ENCODE data around the gene SLC35B1. TPM values are rescaled to one million over a fixed set of nuclear protein-coding genes. Genes with fewer than 3 reads are reported as not detected.

SLC35B1 gene
- polyA plus RNA-seq (2013): 94.1 and 98.1 TPM in 2 replicates

- peak within 1 kb of the TSS; percentile 89 for H2AFZ ChIP-seq (ENCODE audit: insufficient read depth, low read length, poor library complexity)
- no peaks in the 10 kb centered on the region for H3K27me3 ChIP-seq (ENCODE audit: insufficient read depth, low read length)
- no CpG with 5 or more reads among the region's 53 CpGs for WGBS (ENCODE audit: extremely low coverage, insufficient coverage, insufficient read length)
- peak within 1 kb of the TSS; percentile 92 for H4K12ac ChIP-seq (ENCODE audit: low read depth, low read length)
- H3K79me1 ChIP-seq (ENCODE audit: low read length): peaks cover 8% of the 10 kb centered on the region
- H3K14ac ChIP-seq (ENCODE audit: low read length): peak within 1 kb of the TSS; percentile 60
- no peaks in the 10 kb centered on the region for H3K9me3 ChIP-seq (ENCODE audit: insufficient read depth, low read depth, low read length)
- H3K27ac ChIP-seq (ENCODE audit: low read depth, low read length): peak within 1 kb of the TSS; percentile 62
- H2BK12ac ChIP-seq (ENCODE audit: low read length): no peak within 1 kb of the TSS
- peak within 1 kb of the TSS; percentile 81 for H3K9ac ChIP-seq (ENCODE audit: low read length)
- peak within 1 kb of the TSS; percentile 90 for H3K4ac ChIP-seq (ENCODE audit: low read depth, low read length)
- no peak within 1 kb of the TSS for H3K23ac ChIP-seq (ENCODE audit: low read length)
- peak within 1 kb of the TSS; percentile 82 for H2BK120ac ChIP-seq (ENCODE audit: insufficient read depth, low read length, poor library complexity)
- H3K4me3 ChIP-seq (ENCODE audit: low read depth, low read length): peak within 1 kb of the TSS; percentile 93
- peak within 1 kb of the TSS; percentile 94 for H2BK5ac ChIP-seq (ENCODE audit: low read depth, low read length, poor library complexity)
- DNase-seq: peak; percentile 99 to 100
- peak within 1 kb of the TSS; percentile 24 for H2AK5ac ChIP-seq (ENCODE audit: low read length)
- peaks cover 24 to 31% of the 10 kb centered on the region in 2 experiments for H3K36me3 ChIP-seq (ENCODE audit: control insufficient read depth in 1 of 2, insufficient read depth in 2 of 2, low read length in 2 of 2)
- H4K91ac ChIP-seq (ENCODE audit: low read depth, low read length): peak within 1 kb of the TSS; percentile 84
- H3K4me2 ChIP-seq (ENCODE audit: low read length): peak within 1 kb of the TSS; percentile 89
- peaks cover 8% of the 10 kb centered on the region for H3K79me2 ChIP-seq (ENCODE audit: control insufficient read depth, insufficient read depth, low read length, poor library complexity)
- peaks cover 3 to 7% of the 10 kb centered on the region in 2 experiments for H3K4me1 ChIP-seq (ENCODE audit: control insufficient read depth in 1 of 2, insufficient read depth in 2 of 2, low read length in 2 of 2)
- H4K8ac ChIP-seq (ENCODE audit: low read depth, low read length): peak within 1 kb of the TSS; percentile 93
- peak within 1 kb of the TSS; percentile 48 for H3K18ac ChIP-seq (ENCODE audit: low read length)
Measured at GRCh38 chr17:49707608-49708514, at the start of gene SLC35B1. SLC35B1 (minus strand) TSS chr17:49707964; CDS start chr17:49707833, 131 bp downstream.

GRCh38 chr17:49757151-49757777 is 49.5 kb upstream of the SLC35B1 start:
- Histone ChIP-seq H3K9me3 (ENCODE audit: insufficient read depth, low read depth, low read length) (no peaks in the 10 kb centered on the region), H3K18ac (ENCODE audit: low read length) (no peak overlapping the region), H3K27me3 (ENCODE audit: insufficient read depth, low read length) (no peaks in the 10 kb centered on the region), H2BK5ac (ENCODE audit: low read depth, low read length, poor library complexity) (no peak overlapping the region), H3K14ac (ENCODE audit: low read length) (no peak overlapping the region), H3K27ac (ENCODE audit: low read depth, low read length) (no peak overlapping the region), H3K23ac (ENCODE audit: low read length) (no peak overlapping the region), H3K4me2 (ENCODE audit: low read length) (no peak overlapping the region), H4K8ac (ENCODE audit: low read depth, low read length) (no peak overlapping the region), H2AK5ac (ENCODE audit: low read length) (no peak overlapping the region), H3K4me3 (ENCODE audit: low read depth, low read length) (no peak overlapping the region), H3K36me3 (ENCODE audit: control insufficient read depth in 1 of 2, insufficient read depth in 2 of 2, low read length in 2 of 2) (no peaks in the 10 kb centered on the region), H3K9ac (ENCODE audit: low read length) (no peak overlapping the region), H3K4me1 (ENCODE audit: control insufficient read depth in 1 of 2, insufficient read depth in 2 of 2, low read length in 2 of 2) (no peaks in the 10 kb centered on the region), H2BK120ac (ENCODE audit: insufficient read depth, low read length, poor library complexity) (no peak overlapping the region), H3K4ac (ENCODE audit: low read depth, low read length) (no peak overlapping the region), H4K12ac (ENCODE audit: low read depth, low read length) (no peak overlapping the region), H4K91ac (ENCODE audit: low read depth, low read length) (no peak overlapping the region), H2BK12ac (ENCODE audit: low read length) (no peak overlapping the region), H3K79me1 (ENCODE audit: low read length) (no peaks in the 10 kb centered on the region), H3K79me2 (ENCODE audit: control insufficient read depth, insufficient read depth, low read length, poor library complexity) (no peaks in the 10 kb centered on the region), H2AFZ (ENCODE audit: insufficient read depth, low read length, poor library complexity) (no peak overlapping the region)
- WGBS (ENCODE audit: extremely low coverage, insufficient coverage, insufficient read length): no CpG with 5 or more reads among the region's 6 CpGs
- DNase-seq: no peak

GRCh38 chr17:49756323-49757150 is 48.8 kb upstream of the SLC35B1 start:
- H2BK12ac ChIP-seq (ENCODE audit: low read length): no peak overlapping the region
- H4K12ac ChIP-seq (ENCODE audit: low read depth, low read length): no peak overlapping the region
- H3K79me2 ChIP-seq (ENCODE audit: control insufficient read depth, insufficient read depth, low read length, poor library complexity): no peaks in the 10 kb centered on the region
- no peak overlapping the region for H3K23ac ChIP-seq (ENCODE audit: low read length)
- H2AFZ ChIP-seq (ENCODE audit: insufficient read depth, low read length, poor library complexity): no peak overlapping the region
- H3K4me2 ChIP-seq (ENCODE audit: low read length): no peak overlapping the region
- no peak overlapping the region for H3K9ac ChIP-seq (ENCODE audit: low read length)
- no peak for DNase-seq
- H3K79me1 ChIP-seq (ENCODE audit: low read length): no peaks in the 10 kb centered on the region
- no peak overlapping the region for H4K91ac ChIP-seq (ENCODE audit: low read depth, low read length)
- H2AK5ac ChIP-seq (ENCODE audit: low read length): no peak overlapping the region
- no peak overlapping the region for H3K4ac ChIP-seq (ENCODE audit: low read depth, low read length)
- no peak overlapping the region for H4K8ac ChIP-seq (ENCODE audit: low read depth, low read length)
- H3K4me3 ChIP-seq (ENCODE audit: low read depth, low read length): no peak overlapping the region
- no peak overlapping the region for H2BK120ac ChIP-seq (ENCODE audit: insufficient read depth, low read length, poor library complexity)
- H2BK5ac ChIP-seq (ENCODE audit: low read depth, low read length, poor library complexity): no peak overlapping the region
- H3K18ac ChIP-seq (ENCODE audit: low read length): no peak overlapping the region
- no peak overlapping the region for H3K27ac ChIP-seq (ENCODE audit: low read depth, low read length)
- H3K14ac ChIP-seq (ENCODE audit: low read length): no peak overlapping the region
- H3K4me1 ChIP-seq (ENCODE audit: control insufficient read depth in 1 of 2, insufficient read depth in 2 of 2, low read length in 2 of 2): no peaks in the 10 kb centered on the region
- no peaks in the 10 kb centered on the region for H3K36me3 ChIP-seq (ENCODE audit: control insufficient read depth in 1 of 2, insufficient read depth in 2 of 2, low read length in 2 of 2)
- no CpG with 5 or more reads among the region's 9 CpGs for WGBS (ENCODE audit: extremely low coverage, insufficient coverage, insufficient read length)
- H3K9me3 ChIP-seq (ENCODE audit: insufficient read depth, low read depth, low read length): no peaks in the 10 kb centered on the region
- no peaks in the 10 kb centered on the region for H3K27me3 ChIP-seq (ENCODE audit: insufficient read depth, low read length)

GRCh38 chr17:49755663-49756283 is 48.0 kb upstream of the SLC35B1 start:
- Histone ChIP-seq H4K8ac (ENCODE audit: low read depth, low read length) (no peak overlapping the region), H3K4me3 (ENCODE audit: low read depth, low read length) (no peak overlapping the region), H2AFZ (ENCODE audit: insufficient read depth, low read length, poor library complexity) (no peak overlapping the region), H2BK12ac (ENCODE audit: low read length) (no peak overlapping the region), H3K4me2 (ENCODE audit: low read length) (no peak overlapping the region), H4K12ac (ENCODE audit: low read depth, low read length) (no peak overlapping the region), H4K91ac (ENCODE audit: low read depth, low read length) (no peak overlapping the region), H3K4ac (ENCODE audit: low read depth, low read length) (no peak overlapping the region), H3K36me3 (ENCODE audit: control insufficient read depth in 1 of 2, insufficient read depth in 2 of 2, low read length in 2 of 2) (no peaks in the 10 kb centered on the region), H3K9ac (ENCODE audit: low read length) (no peak overlapping the region), H2AK5ac (ENCODE audit: low read length) (no peak overlapping the region), H3K79me2 (ENCODE audit: control insufficient read depth, insufficient read depth, low read length, poor library complexity) (no peaks in the 10 kb centered on the region), H3K27me3 (ENCODE audit: insufficient read depth, low read length) (no peaks in the 10 kb centered on the region), H2BK5ac (ENCODE audit: low read depth, low read length, poor library complexity) (no peak overlapping the region), H3K23ac (ENCODE audit: low read length) (no peak overlapping the region), H3K79me1 (ENCODE audit: low read length) (no peaks in the 10 kb centered on the region), H3K4me1 (ENCODE audit: control insufficient read depth in 1 of 2, insufficient read depth in 2 of 2, low read length in 2 of 2) (no peaks in the 10 kb centered on the region), H3K18ac (ENCODE audit: low read length) (no peak overlapping the region), H3K14ac (ENCODE audit: low read length) (no peak overlapping the region), H3K27ac (ENCODE audit: low read depth, low read length) (no peak overlapping the region), H2BK120ac (ENCODE audit: insufficient read depth, low read length, poor library complexity) (no peak overlapping the region), H3K9me3 (ENCODE audit: insufficient read depth, low read depth, low read length) (no peaks in the 10 kb centered on the region)
- no peak for DNase-seq
- no CpG with 5 or more reads among the region's 4 CpGs for WGBS (ENCODE audit: extremely low coverage, insufficient coverage, insufficient read length)
